Measurements from ENCODE around the gene VIM.
"Not testable (repeated sequence)": the region's sequence is repeated elsewhere in the genome, so short reads cannot be mapped to it uniquely, and the experiment has no call there.

Gene VIM

GRCh38 chr10:17266549-17266948 is 38.5 kb downstream of the VIM start:
- H3K27me3 Mint-ChIP-seq; H3K4me1 Mint-ChIP-seq; DNase-seq (ENCODE audit: low spot score in 2 of 2); H3K4me3 Mint-ChIP-seq; H3K27ac Mint-ChIP-seq; H3K9me3 Mint-ChIP-seq; ATAC-seq (ENCODE audit: low read depth); H3K36me3 Mint-ChIP-seq: not testable (repeated sequence)

GRCh38 chr10:17272648-17273047 is 44.6 kb downstream of the VIM start:
- no peak overlapping the region for H3K27ac Mint-ChIP-seq
- ATAC-seq (ENCODE audit: low read depth) = no peak
- no peak for DNase-seq (ENCODE audit: low spot score in 2 of 2)
- no peaks in the 10 kb centered on the region for H3K4me1 Mint-ChIP-seq
- peaks cover 2% of the 10 kb centered on the region for H3K9me3 Mint-ChIP-seq
- H3K4me3 Mint-ChIP-seq = no peak overlapping the region
- H3K27me3 Mint-ChIP-seq = peaks cover 8% of the 10 kb centered on the region
- H3K36me3 Mint-ChIP-seq = no peaks in the 10 kb centered on the region

- H3K4me1 Mint-ChIP-seq = no peaks in the 10 kb centered on the region
- H3K27ac Mint-ChIP-seq = no peak overlapping the region
- DNase-seq (ENCODE audit: low spot score in 2 of 2) (no peak), ATAC-seq (ENCODE audit: low read depth) (no peak)
- peaks cover 5% of the 10 kb centered on the region for H3K27me3 Mint-ChIP-seq
- H3K4me3 Mint-ChIP-seq = no peak overlapping the region
- no peaks in the 10 kb centered on the region for H3K36me3 Mint-ChIP-seq
- peaks cover 2% of the 10 kb centered on the region for H3K9me3 Mint-ChIP-seq
Measured at GRCh38 chr10:17273403-17273802, 45.4 kb downstream of the VIM start.

- Mint-ChIP-seq H3K4me3 (no peak overlapping the region), H3K4me1 (no peaks in the 10 kb centered on the region), H3K9me3 (peaks cover 13% of the 10 kb centered on the region), H3K36me3 (peaks cover 4% of the 10 kb centered on the region), H3K27ac (no peak overlapping the region), H3K27me3 (peaks cover 3% of the 10 kb centered on the region)
- ATAC-seq (ENCODE audit: low read depth) (no peak), DNase-seq (ENCODE audit: low spot score in 2 of 2) (no peak)
Measured at GRCh38 chr10:17276756-17277424, 48.8 kb downstream of the VIM start.

GRCh38 chr10:17278607-17279240 is 50.7 kb downstream of the VIM start:
- H3K27me3 Mint-ChIP-seq = no peaks in the 10 kb centered on the region
- H3K4me3 Mint-ChIP-seq = no peak overlapping the region
- peaks cover 20% of the 10 kb centered on the region for H3K9me3 Mint-ChIP-seq
- ATAC-seq (ENCODE audit: low read depth) (no peak), DNase-seq (ENCODE audit: low spot score in 2 of 2) (no peak)
- no peak overlapping the region for H3K27ac Mint-ChIP-seq
- H3K36me3 Mint-ChIP-seq = peaks cover 5% of the 10 kb centered on the region
- H3K4me1 Mint-ChIP-seq = no peaks in the 10 kb centered on the region

GRCh38 chr10:17282311-17282710 is 54.3 kb downstream of the VIM start:
- ATAC-seq (ENCODE audit: low read depth) = no peak
- no peak for DNase-seq (ENCODE audit: low spot score in 2 of 2)
- H3K4me3 Mint-ChIP-seq = no peak overlapping the region
- H3K4me1 Mint-ChIP-seq = no peaks in the 10 kb centered on the region
- H3K9me3 Mint-ChIP-seq = peaks cover 19% of the 10 kb centered on the region
- no peak overlapping the region for H3K27ac Mint-ChIP-seq
- H3K36me3 Mint-ChIP-seq = peaks cover 6% of the 10 kb centered on the region
- H3K27me3 Mint-ChIP-seq = peaks cover 1% of the 10 kb centered on the region

- Mint-ChIP-seq H3K27me3 (peaks cover 3% of the 10 kb centered on the region), H3K4me1 (no peaks in the 10 kb centered on the region), H3K9me3 (peaks cover 8% of the 10 kb centered on the region), H3K27ac (no peak overlapping the region), H3K4me3 (no peak overlapping the region), H3K36me3 (peaks cover 2% of the 10 kb centered on the region)
- no peak for DNase-seq (ENCODE audit: low spot score in 2 of 2)
- ATAC-seq (ENCODE audit: low read depth) = no peak
Measured at GRCh38 chr10:17286562-17287550, 58.8 kb downstream of the VIM start.
